IPS DF 6.9 (cell line): Measurements from ENCODE around the gene ATP11A.

Experiments
- DNase-seq: peaks from one replicate; pipeline ENCODE4 v3.0.0-alpha.2; 2013; ENCODE audit warnings: low read depth, low spot score
- H3K27ac ChIP-seq: one replicate; pipeline ENCODE4 v1.5.1; 2013; ENCODE audit warnings: low read length, control low read depth
- H3K27me3 ChIP-seq: 2 replicates; pipeline ENCODE4 v1.6.1; 2013; ENCODE audit warnings: mild to moderate bottlenecking, low read length; ENCODE audit not compliant: control insufficient read depth, insufficient read depth
- H3K36me3 ChIP-seq: 2 replicates; pipeline ENCODE4 v1.6.1; 2013; ENCODE audit warnings: low read length; ENCODE audit not compliant: control insufficient read depth, insufficient read depth
- H3K4me1 ChIP-seq: 2 replicates; pipeline ENCODE4 v1.6.1; 2013; ENCODE audit warnings: low read length; ENCODE audit not compliant: control insufficient read depth, insufficient read depth
- H3K4me3 ChIP-seq: 2 replicates; pipeline ENCODE4 v1.5.1; 2013; ENCODE audit warnings: mild to moderate bottlenecking, low read length
- H3K9me3 ChIP-seq: 2 replicates; pipeline ENCODE4 v1.6.1; 2013; ENCODE audit warnings: low read length, inconsistent platforms; ENCODE audit not compliant: control insufficient read depth, insufficient read depth
- WGBS: extraction: QIAGEN DNeasy Blood & Tissue Kit; methylation state at CpG from one replicate; pipeline ENCODE4 v1.1.7; 2013; ENCODE audit warnings: mixed read lengths, missing lambda C conversion rate; ENCODE audit not compliant: insufficient read length, insufficient coverage; 5-methylcytosine and 5-hydroxymethylcytosine counted together

ATP11A gene

GRCh38 chr13:112931028-112931934, 241.4 kb downstream of the ATP11A start:
- WGBS, result no CpG with 5 or more reads among the region's 32 CpGs
- H3K36me3 ChIP-seq, result no peaks in the 10 kb centered on the region
- peak; percentile 52 for DNase-seq
- no peak overlapping the region for H3K4me3 ChIP-seq
- H3K4me1 ChIP-seq, result peaks cover 2% of the 10 kb centered on the region; the same call in 1 of the 2 replicates
- H3K27ac ChIP-seq, result no peak overlapping the region
- no peaks in the 10 kb centered on the region for H3K27me3 ChIP-seq
- no peaks in the 10 kb centered on the region for H3K9me3 ChIP-seq

GRCh38 chr13:112932971-112933370, 243.1 kb downstream of the ATP11A start:
- Histone ChIP-seq H3K27ac (no peak overlapping the region), H3K4me3 (no peak overlapping the region), H3K36me3 (no peaks in the 10 kb centered on the region), H3K27me3 (no peaks in the 10 kb centered on the region), H3K9me3 (no peaks in the 10 kb centered on the region), H3K4me1 (peaks cover 2% of the 10 kb centered on the region; the same call in 1 of the 2 replicates)
- WGBS, result no CpG with 5 or more reads among the region's 9 CpGs
- DNase-seq, result no peak

GRCh38 chr13:112933649-112934048, 243.8 kb downstream of the ATP11A start:
- Histone ChIP-seq H3K9me3 (no peaks in the 10 kb centered on the region), H3K4me3 (no peak overlapping the region), H3K27me3 (no peaks in the 10 kb centered on the region), H3K27ac (no peak overlapping the region), H3K36me3 (no peaks in the 10 kb centered on the region), H3K4me1 (peaks cover 2% of the 10 kb centered on the region; the same call in 1 of the 2 replicates)
- WGBS, result no CpG with 5 or more reads among the region's 7 CpGs
- no peak for DNase-seq

GRCh38 chr13:112934078-112934477, 244.2 kb downstream of the ATP11A start:
- no peaks in the 10 kb centered on the region for H3K27me3 ChIP-seq
- H3K4me1 ChIP-seq, result no peaks in the 10 kb centered on the region; the same call in 1 of the 2 replicates
- H3K27ac ChIP-seq, result no peak overlapping the region
- no peaks in the 10 kb centered on the region for H3K9me3 ChIP-seq
- no peak for DNase-seq
- no CpG with 5 or more reads among the region's 6 CpGs for WGBS
- no peaks in the 10 kb centered on the region for H3K36me3 ChIP-seq
- H3K4me3 ChIP-seq, result no peak overlapping the region
